Stimulated activated CD4-positive, alpha-beta T cell treated with anti-CD3 and anti-CD28 coated beads, Interleukin-12 subunit alpha, Interleukin-12 subunit beta, amount 100 ng/mL, for 48 hours (primary cell): ENCODE data around the gene GPC3.

Experiments
- DNase-seq, 3 donors: peaks; one replicate each; pipeline ENCODE4 v3.0.0-alpha.2; 2020; ENCODE audit warnings: low read depth in 2 of 3, low spot score in 1 of 3

GPC3 gene

GRCh38 chrX:133699023-133699728, 286.2 kb downstream of the GPC3 start:
- DNase-seq, result no peak

GRCh38 chrX:133698298-133698697, 287.1 kb downstream of the GPC3 start:
- DNase-seq, result no peak

- no peak for DNase-seq
Observed at GRCh38 chrX:133697656-133698055, 287.7 kb downstream of the GPC3 start.

GRCh38 chrX:133689997-133690599, 295.3 kb downstream of the GPC3 start:
- no peak for DNase-seq

- no peak for DNase-seq
Observed at GRCh38 chrX:133685822-133686221, 299.6 kb downstream of the GPC3 start.

GRCh38 chrX:133681897-133682296, 303.5 kb downstream of the GPC3 start:
- DNase-seq, result no peak

- DNase-seq, result no peak
Observed at GRCh38 chrX:133681421-133681820, 304.0 kb downstream of the GPC3 start.

- no peak for DNase-seq
Observed at GRCh38 chrX:133677123-133678063, 308.0 kb downstream of the GPC3 start.

- no peak for DNase-seq
Observed at GRCh38 chrX:133676344-133677122, 308.9 kb downstream of the GPC3 start.

- no peak for DNase-seq
Observed at GRCh38 chrX:133674726-133675470, 310.5 kb downstream of the GPC3 start.

GRCh38 chrX:133670383-133670782, 315.0 kb downstream of the GPC3 start:
- DNase-seq, result peak in 1 of 3 donors; percentile 16

- DNase-seq, result no peak
Observed at GRCh38 chrX:133669214-133669613, 316.2 kb downstream of the GPC3 start.

- DNase-seq, result no peak
Observed at GRCh38 chrX:133668225-133668931, 317.0 kb downstream of the GPC3 start.

GRCh38 chrX:133666256-133666655, 319.1 kb downstream of the GPC3 start:
- DNase-seq, result no peak

- DNase-seq, result no peak
Observed at GRCh38 chrX:133661962-133662839, 323.2 kb downstream of the GPC3 start.

- no peak for DNase-seq
Observed at GRCh38 chrX:133660281-133660680, 325.1 kb downstream of the GPC3 start.

GRCh38 chrX:133658293-133658911, 327.0 kb downstream of the GPC3 start:
- DNase-seq, result no peak
